Astrocyte of the cerebellum (primary cell): ENCODE data around the gene SAE1.
A peak's percentile ranks its signal among the peaks of the same experiment; 100 is the strongest.

Experiments used
- DNase-seq: peaks from one replicate; pipeline ENCODE4 v3.0.0-alpha.2; 2011; ENCODE audit warnings: low read depth
- H3K4me3 ChIP-seq: 2 replicates; pipeline ENCODE4 v1.5.1; 2011; ENCODE audit warnings: mild to moderate bottlenecking, low read depth, low read length, moderate library complexity
- in situ Hi-C: cut with HindIII; loops from 2 replicates; pipeline ENCODE4 v1.10.0; 2017; ENCODE audit warnings: low sequenced_read_pairs
- TF ChIP-seq, protein P1 (sequence below): IDR thresholded peaks from 2 replicates; pipeline ENCODE4 v1.5.1; 2012; ENCODE audit warnings: low read length, low read depth, moderate library complexity, mild to moderate bottlenecking; ENCODE audit errors: missing control alignments

The SAE1 gene

GRCh38 chr19:47155148-47155547 lies 24.5 kb downstream of the SAE1 start:
- TF ChIP-seq, protein P1, sequence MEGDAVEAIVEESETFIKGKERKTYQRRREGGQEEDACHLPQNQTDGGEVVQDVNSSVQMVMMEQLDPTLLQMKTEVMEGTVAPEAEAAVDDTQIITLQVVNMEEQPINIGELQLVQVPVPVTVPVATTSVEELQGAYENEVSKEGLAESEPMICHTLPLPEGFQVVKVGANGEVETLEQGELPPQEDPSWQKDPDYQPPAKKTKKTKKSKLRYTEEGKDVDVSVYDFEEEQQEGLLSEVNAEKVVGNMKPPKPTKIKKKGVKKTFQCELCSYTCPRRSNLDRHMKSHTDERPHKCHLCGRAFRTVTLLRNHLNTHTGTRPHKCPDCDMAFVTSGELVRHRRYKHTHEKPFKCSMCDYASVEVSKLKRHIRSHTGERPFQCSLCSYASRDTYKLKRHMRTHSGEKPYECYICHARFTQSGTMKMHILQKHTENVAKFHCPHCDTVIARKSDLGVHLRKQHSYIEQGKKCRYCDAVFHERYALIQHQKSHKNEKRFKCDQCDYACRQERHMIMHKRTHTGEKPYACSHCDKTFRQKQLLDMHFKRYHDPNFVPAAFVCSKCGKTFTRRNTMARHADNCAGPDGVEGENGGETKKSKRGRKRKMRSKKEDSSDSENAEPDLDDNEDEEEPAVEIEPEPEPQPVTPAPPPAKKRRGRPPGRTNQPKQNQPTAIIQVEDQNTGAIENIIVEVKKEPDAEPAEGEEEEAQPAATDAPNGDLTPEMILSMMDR: no peak
- H3K4me3 ChIP-seq: no peak overlapping the region
- no peak for DNase-seq
- in situ Hi-C loops: no loop called here

- TF ChIP-seq, protein P1: no peak
- DNase-seq: peak; percentile 76
- in situ Hi-C loops: no loop called here
- H3K4me3 ChIP-seq: no peak overlapping the region
These were observed 26.3 kb downstream of the SAE1 start for GRCh38 chr19:47156861-47157430.

DNA sequence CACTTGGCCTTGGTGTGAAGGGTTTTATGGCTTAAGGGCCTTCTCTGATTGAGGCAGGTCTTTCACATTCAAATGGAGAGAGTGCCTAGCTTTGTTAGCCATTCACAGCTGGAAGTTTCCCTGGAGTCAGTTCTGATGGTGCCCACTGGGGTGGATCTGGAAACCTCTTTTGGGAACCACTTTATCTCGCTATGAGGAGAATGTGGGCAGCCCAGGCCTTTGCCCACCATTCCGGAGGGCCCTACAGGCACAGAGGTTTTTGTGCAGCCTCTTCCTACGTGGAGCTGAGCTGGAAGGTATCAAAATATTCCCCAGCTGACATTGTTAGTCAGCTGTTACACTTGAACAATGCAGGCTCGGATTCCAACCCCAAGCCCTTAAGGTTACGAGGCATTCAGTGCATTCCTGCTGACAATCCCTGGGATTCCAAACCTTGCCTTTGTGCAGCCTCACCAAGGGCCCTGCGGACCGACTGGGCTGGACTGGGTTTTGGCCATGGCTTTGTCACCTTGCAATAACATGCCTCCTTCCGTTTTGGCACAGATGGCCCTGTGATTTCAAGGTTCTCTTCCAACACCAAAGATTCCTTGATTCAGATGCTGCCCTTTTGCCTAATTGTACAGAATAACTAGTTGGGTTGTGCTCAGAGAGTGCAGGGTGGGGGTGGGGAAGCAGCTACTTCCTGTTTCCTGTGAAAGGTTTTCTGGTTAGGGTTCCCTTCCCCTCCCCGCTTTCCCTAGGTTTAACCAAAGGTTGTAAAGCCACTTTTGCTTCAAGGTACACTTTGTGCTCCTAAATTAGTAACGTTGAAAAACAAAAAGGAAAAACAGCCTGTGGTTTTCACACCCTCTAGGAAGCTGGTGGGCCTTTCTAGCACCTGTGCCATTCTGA lies 27.0 kb downstream of the SAE1 start:
- peak; percentile 75 for DNase-seq
- in situ Hi-C loops: no loop called here
- H3K4me3 ChIP-seq: no peak overlapping the region
- TF ChIP-seq, protein P1: no peak

GRCh38 chr19:47158367-47158791 lies 27.7 kb downstream of the SAE1 start:
- no peak overlapping the region for H3K4me3 ChIP-seq
- TF ChIP-seq, protein P1: no peak
- no peak for DNase-seq
- in situ Hi-C loops: no loop called here

DNA sequence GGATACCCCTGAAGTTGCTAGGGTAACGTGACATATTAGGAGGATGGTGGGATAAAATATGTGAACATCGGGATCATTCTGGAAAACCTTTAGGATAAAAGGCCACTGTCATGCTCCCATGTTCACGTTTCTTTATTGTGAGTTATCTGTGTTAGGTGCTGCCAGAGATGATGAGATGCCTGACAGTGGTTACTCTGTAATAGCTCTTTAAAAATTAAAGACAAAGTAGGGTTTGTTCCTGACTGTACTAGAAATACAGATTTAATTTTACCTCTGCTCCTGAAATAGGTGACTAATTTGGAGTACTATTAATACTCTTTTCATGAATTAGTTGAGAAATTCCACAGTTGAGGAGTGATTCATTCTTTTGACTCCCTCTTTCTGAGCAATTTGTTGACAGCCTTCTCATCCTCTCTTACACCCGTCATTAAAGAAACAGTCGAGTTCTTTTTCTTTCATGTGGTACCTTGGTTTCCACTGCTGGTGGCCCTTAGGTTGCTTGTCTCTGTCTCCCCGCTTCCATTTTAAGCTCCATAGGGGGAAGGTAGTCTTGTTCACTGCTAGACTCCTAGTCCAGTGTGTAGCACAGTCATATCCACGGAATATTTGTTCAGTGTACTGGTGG lies 28.4 kb downstream of the SAE1 start:
- H3K4me3 ChIP-seq: no peak overlapping the region
- TF ChIP-seq, protein P1: no peak
- no peak for DNase-seq
- in situ Hi-C loops: no loop called here

DNA sequence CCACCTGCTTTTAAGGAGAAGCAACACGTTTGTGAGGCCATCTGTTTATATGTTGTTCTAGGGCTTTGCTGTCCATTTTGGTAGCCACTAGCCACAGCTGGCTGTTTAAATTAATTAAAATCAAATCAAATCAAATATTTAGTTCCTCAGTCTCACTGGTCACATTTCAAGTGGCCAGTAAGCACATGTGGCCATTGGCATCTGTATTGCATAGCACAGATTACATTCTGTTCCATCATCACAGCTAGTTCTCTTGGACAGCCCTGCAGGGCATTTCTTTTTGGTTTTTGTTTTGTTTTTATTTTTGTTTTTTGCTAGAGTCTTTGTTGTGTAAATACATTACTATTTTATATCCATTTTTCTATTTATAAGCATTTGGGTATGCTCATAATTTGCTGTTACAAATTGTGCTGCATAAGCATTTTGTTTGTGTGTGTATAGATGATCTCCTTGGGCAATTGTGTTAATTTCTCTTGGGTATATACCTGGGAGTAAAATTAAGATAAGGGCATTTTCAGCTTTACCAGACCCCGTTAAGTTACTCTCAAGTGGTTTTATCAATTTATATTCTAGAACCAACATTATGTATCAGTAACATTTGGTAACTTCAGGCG lies 31.3 kb downstream of the SAE1 start:
- no peak for DNase-seq
- no peak overlapping the region for H3K4me3 ChIP-seq
- in situ Hi-C loops: no loop called here
- TF ChIP-seq, protein P1: no peak
